GM20431 (cell line): ENCODE results near the gene SIGMAR1.

Experiments used
- in situ Hi-C: fragments of 300-500 bp; cut with MseI, MboI; formaldehyde crosslinking; loops from one replicate; pipeline ENCODE4 v1.15.0; 2020; ENCODE audit warnings: low sequenced_read_pairs; ENCODE audit not compliant: unreplicated experiment

SIGMAR1 gene

GRCh38 chr9:34633851-34634550, 3.6 kb downstream of the SIGMAR1 start:
- in situ Hi-C loops, result no loop called here

- in situ Hi-C loops, result no loop called here
Measured at GRCh38 chr9:34633166-34633565, 4.4 kb downstream of the SIGMAR1 start.

- in situ Hi-C loops, result no loop called here
Measured at GRCh38 chr9:34630402-34631154, 7.0 kb downstream of the SIGMAR1 start.

DNA sequence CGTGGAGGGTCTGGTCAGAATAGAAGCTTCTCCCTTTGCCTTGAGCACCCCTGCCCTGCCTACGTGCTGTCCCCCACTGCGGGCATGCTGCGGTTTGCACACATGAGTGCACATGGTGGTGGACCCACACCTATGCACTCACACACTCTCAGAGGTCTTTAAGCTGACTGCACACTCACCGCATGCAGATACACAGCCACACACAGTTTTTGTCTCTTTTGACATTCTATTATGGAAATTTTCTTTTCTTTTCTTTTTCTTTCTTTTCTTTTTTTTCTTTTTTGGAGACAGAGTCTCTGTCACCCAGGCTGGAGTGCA, 8.1 kb downstream of the SIGMAR1 start:
- in situ Hi-C loops, result no loop called here

DNA sequence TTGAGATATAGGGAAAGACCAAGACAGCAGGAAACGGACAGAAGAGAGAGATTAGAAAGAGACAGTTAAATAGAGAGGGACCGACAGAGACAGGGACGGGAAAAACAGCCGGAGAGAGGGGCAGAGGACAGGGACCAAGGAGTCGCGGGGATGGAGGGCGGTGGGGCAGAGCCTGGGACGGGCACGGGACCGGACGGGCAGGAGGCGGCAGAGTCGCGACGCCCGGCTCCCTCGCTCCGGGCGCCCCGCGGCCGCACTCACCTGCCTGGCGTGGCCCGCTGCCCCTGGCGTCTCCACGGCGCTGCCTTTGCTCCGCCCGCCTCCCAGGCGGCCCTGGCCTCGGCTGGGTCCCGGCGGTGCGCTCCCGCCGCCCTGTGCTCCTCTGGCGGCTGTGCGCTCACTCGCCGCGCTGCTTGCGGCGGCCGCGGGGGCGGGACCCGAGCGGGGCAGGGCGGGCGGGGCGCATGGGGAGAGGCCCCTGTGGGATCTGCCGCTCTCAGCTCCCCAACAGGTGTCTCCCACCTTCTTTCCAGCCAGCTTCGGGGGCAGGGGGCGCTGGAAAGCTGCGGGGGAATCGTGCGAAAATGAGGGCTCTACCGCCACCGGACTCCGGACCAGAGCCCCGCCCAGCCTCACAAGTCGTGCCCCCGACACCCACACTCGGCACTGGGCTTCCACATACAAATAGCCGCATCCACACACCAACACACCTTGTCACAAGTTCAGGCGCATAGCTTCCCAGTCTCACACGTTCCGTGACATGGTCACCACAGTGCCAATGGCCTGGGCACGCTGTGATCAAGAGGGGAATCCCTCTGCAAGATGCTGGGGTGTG, 8.7 kb downstream of the SIGMAR1 start, which contains the start of gene ARID3C:
TSS of gene ARID3C (minus strand) at position 411 of the 835 bp plus-strand sequence. CDS start 1,052 bp downstream, outside the sequence.
- in situ Hi-C loops, result no loop called here

GRCh38 chr9:34627716-34628655, 9.6 kb downstream of the SIGMAR1 start:
- in situ Hi-C loops, result no loop called here

- in situ Hi-C loops, result no loop called here
Measured at GRCh38 chr9:34625186-34625486, 12.5 kb downstream of the SIGMAR1 start.

DNA sequence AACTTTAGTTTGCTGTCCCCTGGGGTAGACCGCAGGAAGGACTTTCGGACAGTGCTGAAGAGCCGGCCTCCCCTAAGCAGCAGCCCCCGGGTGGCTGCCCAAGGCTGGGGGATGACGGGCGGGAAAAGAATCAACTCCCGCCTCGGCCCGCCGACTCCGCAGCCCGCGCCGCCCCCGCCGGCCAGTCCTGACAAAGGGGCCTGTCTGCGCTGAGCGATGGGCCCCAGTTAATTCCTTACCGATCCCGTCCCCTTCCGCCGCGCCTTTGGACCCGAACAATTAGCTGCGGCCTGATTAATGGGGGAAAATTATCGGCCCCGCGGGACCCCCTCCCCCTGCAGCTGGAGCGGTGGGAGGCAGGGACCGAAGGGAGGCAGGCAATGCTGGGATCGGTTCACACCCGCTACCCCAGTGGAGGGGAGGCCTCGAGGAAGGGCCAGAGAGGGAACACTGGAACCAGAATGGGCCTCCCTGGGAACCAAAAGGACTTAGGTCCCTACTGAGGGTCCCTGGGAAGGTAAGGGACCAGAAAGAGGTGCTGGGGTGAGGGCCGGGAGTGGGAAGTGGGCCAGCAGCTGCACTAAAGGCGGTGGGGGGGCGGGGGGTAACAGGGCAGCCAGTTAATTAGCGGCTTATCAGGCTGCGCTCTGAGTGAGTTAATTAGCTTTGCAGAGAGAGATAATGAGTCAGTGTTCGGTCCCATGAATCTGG, 13.0 kb downstream of the SIGMAR1 start:
- in situ Hi-C loops, result no loop called here

GRCh38 chr9:34623374-34624235, 14.0 kb downstream of the SIGMAR1 start:
- in situ Hi-C loops, result no loop called here

DNA sequence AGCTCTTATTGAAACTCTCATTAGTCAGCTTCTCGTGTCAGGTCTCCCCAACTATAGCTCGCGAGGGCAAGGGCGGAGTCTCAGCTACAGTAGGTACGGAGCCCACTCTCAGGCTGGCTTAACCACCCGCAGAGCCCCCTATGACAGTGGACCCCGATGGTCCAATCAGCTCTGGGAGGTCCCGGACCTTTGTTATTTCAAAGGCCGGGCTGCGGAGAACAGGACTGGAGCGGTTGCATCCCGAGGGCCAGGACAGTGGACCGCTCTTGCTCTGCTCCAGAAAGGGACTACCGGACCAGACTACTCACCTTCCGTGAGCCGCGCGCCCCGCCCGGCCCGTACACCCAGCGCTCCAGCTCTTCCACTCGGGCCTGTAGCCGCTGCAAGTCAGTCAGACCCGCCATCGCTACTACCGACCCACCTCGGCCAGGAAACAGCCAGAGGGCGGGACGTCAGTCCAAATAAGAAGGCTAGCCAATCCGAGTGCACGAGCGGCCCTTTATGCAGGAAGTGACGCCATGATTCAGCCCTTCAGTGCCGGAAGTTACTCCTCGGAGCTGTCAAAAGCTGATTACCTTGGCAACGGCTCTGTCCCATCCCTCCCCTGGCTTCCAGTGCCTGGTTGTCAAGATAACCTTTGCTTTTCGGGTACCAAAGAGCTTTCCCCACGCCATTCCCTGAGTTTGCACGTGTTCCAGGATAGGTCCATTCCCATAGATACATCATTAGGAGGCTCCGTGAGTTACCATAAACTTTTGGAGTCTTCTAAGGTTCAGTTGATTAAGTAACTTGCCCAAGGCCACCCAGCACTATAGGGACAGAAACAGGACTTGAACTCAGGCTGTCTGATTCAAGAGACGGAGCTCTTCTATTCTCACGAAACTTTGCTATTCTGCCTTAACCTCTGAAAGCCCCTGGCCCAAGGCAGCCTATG, 17.3 kb downstream of the SIGMAR1 start, which contains the start of gene DCTN3:
TSS of gene DCTN3 (minus strand) at position 435 of the 934 bp plus-strand sequence. CDS start at position 404, 31 bp downstream.
- in situ Hi-C loops, result no loop called here

DNA sequence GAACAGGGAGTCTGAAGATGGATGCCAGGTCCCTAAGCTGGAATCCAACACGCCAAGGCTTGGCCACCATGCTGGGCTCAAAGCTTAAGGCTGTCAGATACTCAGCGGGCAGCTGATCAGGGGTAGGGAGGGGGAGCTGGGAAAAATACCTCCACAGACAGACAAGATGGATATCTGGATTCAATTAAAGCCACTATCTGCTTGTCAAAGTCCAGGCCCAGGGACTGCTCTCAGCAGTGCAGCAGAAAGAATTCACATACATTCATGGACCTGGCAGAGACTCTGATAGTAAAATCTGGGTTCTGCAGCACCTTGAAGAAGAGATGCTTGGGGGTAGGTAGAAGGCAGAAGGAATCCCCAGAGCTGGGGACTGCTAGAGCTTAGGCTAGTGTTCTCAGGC, 22.5 kb downstream of the SIGMAR1 start:
- in situ Hi-C loops, result no loop called here

DNA sequence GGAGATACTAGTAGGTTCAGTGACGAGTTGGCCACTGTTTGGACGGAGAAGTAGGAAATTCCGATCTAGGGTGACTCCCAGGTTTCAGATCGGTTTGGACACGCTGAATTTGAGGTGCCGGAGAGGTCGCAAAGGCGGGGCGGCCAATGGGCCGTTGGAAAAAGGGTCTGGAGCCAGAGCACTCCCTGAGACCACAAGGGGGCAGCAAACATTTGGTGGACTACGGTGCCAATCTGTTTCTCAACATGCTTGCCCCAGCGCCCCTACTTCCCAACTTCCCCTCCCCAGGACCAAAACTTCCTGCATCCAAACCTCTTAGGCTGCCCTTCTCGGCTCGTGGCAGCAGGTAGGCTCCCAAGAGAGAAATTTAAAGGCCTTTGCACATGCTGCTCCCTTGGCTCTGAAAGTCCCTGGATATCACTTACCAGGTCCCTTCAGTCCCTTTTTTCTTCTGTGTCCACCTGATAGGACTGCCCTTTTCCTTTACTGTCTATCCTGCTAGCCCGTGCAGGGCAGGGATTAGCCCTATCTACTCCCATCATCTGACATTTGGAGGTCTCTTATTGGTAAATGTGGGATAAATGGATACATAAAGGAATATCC, 24.7 kb downstream of the SIGMAR1 start:
- in situ Hi-C loops, result no loop called here

DNA sequence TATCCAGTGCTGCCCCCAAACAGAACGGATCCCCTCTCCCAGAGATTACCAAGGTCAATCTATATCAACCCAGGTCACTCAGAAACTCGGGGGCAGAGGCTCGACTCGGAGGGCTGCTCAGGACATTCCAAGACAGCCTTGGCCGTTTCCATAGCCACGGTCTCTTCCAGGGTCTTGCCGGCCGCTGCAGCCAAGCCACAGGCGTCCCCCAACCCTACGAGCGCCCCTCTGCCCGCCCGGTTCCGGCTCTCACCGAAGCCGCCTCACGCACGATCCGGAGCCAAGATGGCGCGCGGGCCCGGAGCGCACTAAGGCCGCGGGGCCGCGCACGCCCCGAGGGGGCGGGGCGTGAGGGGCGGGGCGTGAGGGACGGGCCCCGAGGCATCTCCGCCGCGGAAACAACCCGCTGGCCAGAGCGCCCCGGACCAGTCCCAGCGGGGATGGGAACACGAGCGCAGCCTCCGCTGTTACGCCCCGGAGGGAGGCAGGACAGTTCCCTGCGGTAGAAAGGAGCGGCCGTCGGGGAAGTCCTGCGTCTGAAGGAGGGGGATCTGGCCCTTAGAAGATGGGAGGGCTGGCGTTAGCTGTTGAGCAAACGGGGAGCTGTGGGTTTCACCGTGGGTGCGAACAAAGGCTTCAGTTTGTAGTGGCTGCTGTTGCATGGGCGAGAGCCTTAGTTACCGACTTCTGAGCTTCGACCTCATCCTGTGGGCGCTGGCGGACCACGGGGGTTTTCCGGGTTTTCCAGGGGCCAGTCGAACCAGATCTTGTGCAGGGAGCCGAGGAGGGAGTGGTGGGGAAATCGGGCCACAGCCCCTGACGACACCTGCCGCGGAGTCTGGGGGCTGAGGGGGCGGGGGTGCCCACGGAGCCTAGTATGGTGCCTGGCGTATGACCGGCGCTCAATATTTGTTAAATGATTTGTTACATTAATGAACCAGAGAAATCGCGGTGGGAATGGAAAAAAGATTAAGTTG, 25.5 kb downstream of the SIGMAR1 start, which contains the start of gene RPP25L:
TSS of gene RPP25L (minus strand) at position 287 of the 977 bp plus-strand sequence. CDS start 801 bp downstream, outside the sequence.
- in situ Hi-C loops, result no loop called here

DNA sequence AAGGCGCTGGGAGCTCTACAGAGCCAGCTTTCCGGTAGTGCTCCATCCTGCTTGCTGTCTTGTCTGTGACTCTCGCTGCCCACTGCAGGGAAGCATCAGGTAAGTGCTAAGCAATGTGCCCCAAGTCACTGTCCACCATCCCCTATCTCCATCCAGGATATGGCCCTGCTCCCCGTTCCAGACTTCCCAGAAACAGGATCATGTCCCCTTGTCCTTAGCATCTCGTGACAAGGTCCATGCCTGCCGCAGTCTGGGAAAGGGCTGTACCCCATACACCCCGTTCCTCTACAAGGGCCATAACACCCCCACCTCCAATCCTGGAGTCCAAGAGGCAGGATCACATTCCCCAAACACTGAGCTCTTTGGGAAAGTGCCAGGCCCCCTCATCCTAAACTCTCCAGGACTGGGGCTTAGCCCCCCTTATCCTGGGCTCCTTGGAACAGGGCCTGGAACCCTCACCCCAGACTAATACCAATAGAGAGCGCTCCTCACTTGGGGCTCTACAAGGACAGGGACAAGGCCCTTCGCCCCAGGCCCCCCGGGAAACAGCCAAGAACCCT, 26.3 kb downstream of the SIGMAR1 start:
- in situ Hi-C loops, result no loop called here
